Iris pigment epithelial cell (primary cell): ENCODE measurements around the gene MANBA.

Source experiments
- DNase-seq: peaks from one replicate; pipeline ENCODE4 v3.0.0-alpha.2; 2011; ENCODE audit warnings: low read depth

MANBA gene

GRCh38 chr4:102678107-102678506 is 82.7 kb downstream of the MANBA start:
- DNase-seq: no peak

GRCh38 chr4:102675141-102675540 is 85.6 kb downstream of the MANBA start:
- peak; percentile 87 for DNase-seq

DNA sequence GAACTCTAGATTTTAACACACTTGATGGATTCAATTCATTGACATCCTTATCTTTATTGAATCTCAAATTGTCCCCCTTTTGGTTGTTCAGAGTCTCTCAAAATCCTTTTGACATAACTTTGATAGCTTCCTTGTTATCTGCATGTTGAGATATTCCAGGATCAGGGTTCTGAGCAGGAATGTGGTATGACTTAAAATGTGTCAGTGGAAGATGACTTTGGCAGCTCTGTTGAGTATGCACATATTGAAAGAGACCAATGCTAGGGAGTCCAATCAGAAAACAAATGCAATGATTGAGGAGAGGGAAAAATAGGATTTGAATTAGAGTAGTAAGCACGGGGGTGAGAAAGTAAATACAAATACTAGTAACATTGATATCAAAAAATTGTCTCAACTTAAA is 93.8 kb downstream of the MANBA start:
- DNase-seq: no peak

DNA sequence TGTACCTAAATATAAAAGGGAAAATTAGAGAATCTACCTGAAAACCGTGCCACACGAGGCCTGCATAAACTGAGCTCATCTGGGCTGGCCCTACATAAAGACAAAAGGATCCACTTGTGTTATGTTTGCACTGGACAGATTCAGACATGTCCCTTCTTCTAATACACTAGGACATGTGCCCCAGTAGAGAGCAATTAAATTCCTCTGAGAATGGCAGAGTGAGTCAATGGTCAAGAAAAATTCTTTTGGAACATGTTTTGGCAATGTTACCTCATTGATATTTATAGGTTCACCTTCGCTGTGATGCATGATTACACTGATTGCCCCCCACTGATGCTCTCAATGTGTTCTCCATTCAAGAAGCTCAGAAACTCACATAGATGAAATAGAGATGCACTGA is 95.2 kb downstream of the MANBA start:
- DNase-seq: no peak

GRCh38 chr4:102663073-102663472 is 97.7 kb downstream of the MANBA start:
- DNase-seq: peak; percentile 84

DNA sequence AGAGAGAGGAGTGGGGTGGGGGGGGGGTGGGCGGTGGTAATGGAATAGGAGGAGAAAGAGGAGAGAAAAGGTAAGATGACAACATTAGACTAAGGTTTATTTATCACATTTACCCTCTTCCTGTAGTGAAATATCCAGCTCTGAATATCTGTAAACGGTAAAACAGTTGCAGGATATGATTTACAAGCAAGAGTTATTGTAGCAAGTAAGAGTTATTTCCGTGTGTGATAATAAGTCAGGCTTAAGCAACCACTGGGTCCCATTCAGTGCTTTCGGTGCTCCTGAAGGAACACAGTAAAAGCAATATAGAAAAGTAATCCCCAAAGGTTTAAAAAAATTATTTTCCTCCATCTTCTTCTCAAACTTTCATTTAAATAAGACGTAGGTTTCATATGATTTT is 103.6 kb downstream of the MANBA start:
- DNase-seq: no peak

- no peak for DNase-seq
Observed at GRCh38 chr4:102647117-102647516, 113.7 kb downstream of the MANBA start.

DNA sequence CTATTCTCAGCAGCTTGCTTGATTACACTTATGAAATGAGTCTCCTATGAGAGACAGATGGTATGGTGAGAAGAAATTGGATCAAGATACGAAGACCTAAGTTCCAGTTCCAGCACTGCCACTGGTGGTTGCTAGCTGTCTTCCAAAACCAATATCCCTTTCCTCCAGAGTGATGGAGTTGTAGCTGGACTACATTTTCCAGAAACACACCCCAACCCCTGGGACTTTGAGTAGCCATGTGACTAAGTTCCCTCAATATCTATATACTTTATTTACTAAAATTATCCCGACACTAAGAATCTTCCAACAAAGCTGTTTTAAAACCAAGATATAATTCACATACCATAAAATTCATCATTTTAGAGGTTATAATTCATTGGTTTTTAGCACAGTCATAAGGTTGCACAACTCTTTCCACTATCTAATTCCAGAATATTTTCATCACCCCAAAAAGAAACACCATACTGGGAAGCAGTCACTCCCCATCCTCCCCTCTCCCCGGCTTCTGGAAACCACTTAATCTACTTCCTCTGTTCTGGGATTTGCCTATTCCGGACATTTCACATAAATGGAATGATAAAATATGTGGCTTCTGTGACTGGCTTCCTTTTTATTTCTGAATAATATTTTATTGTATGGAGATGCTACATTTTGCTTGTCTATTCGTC is 118.0 kb downstream of the MANBA start:
- peak; percentile 71 for DNase-seq

DNA sequence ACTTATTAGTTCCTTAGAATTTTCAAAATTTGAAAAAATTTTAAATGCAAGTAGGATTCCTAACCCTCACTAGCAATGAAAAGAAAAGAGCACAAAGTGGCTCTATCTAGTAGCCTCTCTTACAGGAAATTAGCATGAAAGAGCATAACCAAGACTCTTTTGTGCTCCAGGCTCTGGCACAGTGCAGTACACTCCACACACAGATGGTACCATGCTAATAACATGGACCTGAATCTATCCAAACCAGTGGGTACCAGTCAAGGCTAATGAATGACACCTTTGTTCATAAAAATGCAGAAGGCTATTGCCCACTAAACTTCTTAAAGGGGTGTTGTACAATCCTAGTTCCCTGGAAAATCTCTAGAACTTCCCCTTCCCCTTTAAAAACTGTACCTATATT is 119.0 kb downstream of the MANBA start:
- DNase-seq: no peak

GRCh38 chr4:102640669-102641068 is 120.1 kb downstream of the MANBA start:
- DNase-seq: peak; percentile 69

DNA sequence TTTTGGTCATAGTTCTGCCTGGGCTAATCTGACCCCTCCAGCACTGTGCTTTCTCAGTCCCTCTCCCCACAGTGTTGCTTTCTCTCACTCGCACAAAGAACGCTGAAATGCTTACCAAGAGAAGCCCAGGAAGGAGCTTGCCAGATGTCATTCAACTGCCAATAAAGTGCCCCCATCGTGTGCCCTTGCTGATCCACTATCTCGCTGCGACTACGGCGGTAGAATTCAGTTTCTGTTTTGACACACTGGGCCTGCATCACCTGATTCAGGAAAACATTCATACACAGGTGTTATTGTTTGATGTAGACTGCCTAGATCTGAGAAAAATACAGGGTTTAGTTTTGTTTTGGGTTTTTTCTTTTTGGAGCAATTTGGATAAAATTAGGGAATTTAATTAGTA is 121.2 kb downstream of the MANBA start:
- DNase-seq: no peak

GRCh38 chr4:102638621-102639020 is 122.1 kb downstream of the MANBA start:
- no peak for DNase-seq

DNA sequence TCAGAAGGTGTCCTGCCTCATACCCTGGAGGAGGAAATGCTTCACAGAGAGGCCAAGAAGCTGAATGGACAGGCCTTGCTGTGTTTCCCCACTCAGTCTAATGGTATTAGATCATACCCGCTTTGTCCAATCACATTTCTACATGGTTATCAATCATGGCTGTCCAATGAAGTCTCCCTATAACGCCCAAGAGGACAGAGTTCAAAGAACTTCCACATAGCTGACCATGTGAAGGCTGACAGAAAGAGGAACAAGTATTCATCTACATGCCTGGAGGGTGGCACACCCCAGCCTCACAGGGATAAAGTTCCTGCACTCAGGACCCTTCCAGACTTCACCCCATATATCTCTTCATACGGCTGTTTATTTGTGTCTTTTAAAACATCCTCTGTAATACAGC is 123.4 kb downstream of the MANBA start:
- DNase-seq: no peak

- DNase-seq: no peak
Observed at GRCh38 chr4:102633100-102633499, 127.7 kb downstream of the MANBA start.

DNA sequence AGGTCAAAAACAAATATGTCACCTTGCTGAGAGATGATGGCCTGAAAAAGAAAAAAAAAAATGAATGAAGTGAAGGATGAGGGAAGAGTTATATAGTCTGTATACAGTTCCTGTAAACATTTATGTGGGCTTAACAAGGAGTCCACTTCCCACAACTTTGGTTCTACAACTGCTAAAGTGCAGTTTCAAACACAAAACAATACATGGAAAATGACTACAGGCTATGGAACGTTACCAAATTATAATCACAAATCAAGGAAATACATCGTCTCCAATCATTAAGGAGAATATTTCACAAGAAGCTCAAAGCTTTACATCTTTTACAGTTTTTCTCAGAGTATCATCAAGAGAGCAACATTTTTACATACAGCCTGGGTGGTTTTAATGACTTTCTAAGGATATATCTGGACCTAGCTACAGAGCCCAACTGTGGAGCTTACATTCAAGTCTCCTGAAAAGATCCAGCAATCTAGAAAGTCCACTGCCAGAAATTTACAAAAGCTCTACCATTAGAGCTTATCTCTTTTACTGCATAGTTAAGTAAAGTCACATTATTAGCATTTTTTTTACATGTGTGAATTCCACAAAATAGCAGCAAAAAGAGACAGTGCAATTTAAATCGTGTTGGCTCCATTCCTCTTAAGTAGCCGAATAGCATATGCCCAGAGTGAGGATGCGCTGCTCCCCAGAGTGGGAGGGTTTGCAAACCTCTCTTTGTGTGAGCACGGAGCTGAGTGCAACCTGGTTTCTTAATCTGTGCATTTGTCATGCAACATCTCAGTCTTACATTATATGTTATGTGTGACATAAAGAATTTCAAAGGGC is 128.3 kb downstream of the MANBA start:
- no peak for DNase-seq

DNA sequence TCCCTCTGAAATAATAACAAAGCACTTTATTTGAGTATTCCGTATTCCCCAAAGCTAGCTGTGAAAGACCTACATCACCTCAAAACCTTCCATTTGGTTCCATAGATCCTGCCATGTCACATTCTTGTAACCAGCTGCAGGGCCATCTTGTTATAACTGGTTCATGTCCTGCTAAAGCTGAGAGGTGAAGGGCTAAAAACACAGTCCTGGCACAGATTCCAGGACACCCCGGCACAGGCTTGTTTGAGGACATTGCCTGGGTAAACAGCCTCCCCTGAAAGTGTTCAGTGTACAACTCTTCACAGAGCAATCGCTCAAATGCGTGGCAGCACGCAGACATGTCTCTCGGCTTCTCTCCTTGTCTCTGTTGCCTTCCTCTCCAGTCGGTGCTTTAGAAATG is 129.2 kb downstream of the MANBA start:
- no peak for DNase-seq

GRCh38 chr4:102629673-102630072 is 131.1 kb downstream of the MANBA start:
- no peak for DNase-seq

- peak; percentile 78 for DNase-seq
Observed at GRCh38 chr4:102627831-102628523, 132.8 kb downstream of the MANBA start.

GRCh38 chr4:102625232-102625930 is 135.4 kb downstream of the MANBA start:
- peak; percentile 64 for DNase-seq

DNA sequence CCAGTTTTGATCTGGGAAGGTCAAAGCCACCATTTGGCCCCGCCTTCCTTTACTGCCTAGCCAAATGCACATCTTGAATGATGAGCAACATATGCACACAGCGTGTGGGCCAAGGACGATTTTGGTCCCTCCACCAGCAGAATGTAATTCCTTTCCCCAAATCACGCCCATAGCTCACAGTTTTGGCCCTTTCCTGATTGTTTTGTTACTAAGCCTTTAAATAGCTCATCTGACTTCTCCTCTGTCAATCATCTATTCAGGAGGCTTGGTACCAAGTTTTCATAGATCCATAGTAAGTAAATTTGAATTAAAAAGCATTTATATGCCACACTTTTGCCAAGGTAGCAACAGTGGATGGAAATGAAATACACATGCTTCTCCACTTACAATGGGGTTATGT is 136.3 kb downstream of the MANBA start:
- DNase-seq: no peak

GRCh38 chr4:102623622-102624021 is 137.1 kb downstream of the MANBA start:
- peak; percentile 53 for DNase-seq

- DNase-seq: peak; percentile 80
Observed at GRCh38 chr4:102620697-102621497, 139.9 kb downstream of the MANBA start.
